Measurements from ENCODE around the gene NET1.

NET1 gene

GRCh38 chr10:5479481-5480161 lies 67.3 kb downstream of the NET1 start:
- no peak for DNase-seq (ENCODE audit: extremely low read depth in 1 of 2, low read depth in 1 of 2)

GRCh38 chr10:5480162-5480941 lies 68.0 kb downstream of the NET1 start:
- DNase-seq (ENCODE audit: extremely low read depth in 1 of 2, low read depth in 1 of 2) = no peak

- no peak for DNase-seq (ENCODE audit: extremely low read depth in 1 of 2, low read depth in 1 of 2)
Measured at GRCh38 chr10:5481121-5481520, 68.8 kb downstream of the NET1 start.

GRCh38 chr10:5482016-5482415 lies 69.7 kb downstream of the NET1 start:
- DNase-seq (ENCODE audit: extremely low read depth in 1 of 2, low read depth in 1 of 2) = no peak

- DNase-seq (ENCODE audit: extremely low read depth in 1 of 2, low read depth in 1 of 2) = no peak
Measured at GRCh38 chr10:5484205-5484604, 71.8 kb downstream of the NET1 start.

- no peak for DNase-seq (ENCODE audit: extremely low read depth in 1 of 2, low read depth in 1 of 2)
Measured at GRCh38 chr10:5485290-5485689, 72.9 kb downstream of the NET1 start.

- no peak for DNase-seq (ENCODE audit: extremely low read depth in 1 of 2, low read depth in 1 of 2)
Measured at GRCh38 chr10:5485948-5486852, 73.8 kb downstream of the NET1 start.

GRCh38 chr10:5486853-5487235 lies 74.5 kb downstream of the NET1 start:
- no peak for DNase-seq (ENCODE audit: extremely low read depth in 1 of 2, low read depth in 1 of 2)

- DNase-seq (ENCODE audit: extremely low read depth in 1 of 2, low read depth in 1 of 2) = no peak
Measured at GRCh38 chr10:5488272-5489161, 76.2 kb downstream of the NET1 start.

GRCh38 chr10:5490032-5490431 lies 77.7 kb downstream of the NET1 start:
- DNase-seq (ENCODE audit: extremely low read depth in 1 of 2, low read depth in 1 of 2) = no peak

GRCh38 chr10:5490698-5491464 lies 78.5 kb downstream of the NET1 start:
- DNase-seq (ENCODE audit: extremely low read depth in 1 of 2, low read depth in 1 of 2) = no peak

- no peak for DNase-seq (ENCODE audit: extremely low read depth in 1 of 2, low read depth in 1 of 2)
Measured at GRCh38 chr10:5491477-5491876, 79.1 kb downstream of the NET1 start.

- no peak for DNase-seq (ENCODE audit: extremely low read depth in 1 of 2, low read depth in 1 of 2)
Measured at GRCh38 chr10:5492322-5492855, 80.0 kb downstream of the NET1 start.

- no peak for DNase-seq (ENCODE audit: extremely low read depth in 1 of 2, low read depth in 1 of 2)
Measured at GRCh38 chr10:5492929-5493576, 80.7 kb downstream of the NET1 start.

GRCh38 chr10:5493691-5494090 lies 81.3 kb downstream of the NET1 start:
- no peak for DNase-seq (ENCODE audit: extremely low read depth in 1 of 2, low read depth in 1 of 2)

- DNase-seq (ENCODE audit: extremely low read depth in 1 of 2, low read depth in 1 of 2) = no peak
Measured at GRCh38 chr10:5494611-5495010, 82.3 kb downstream of the NET1 start.

- DNase-seq (ENCODE audit: extremely low read depth in 1 of 2, low read depth in 1 of 2) = no peak
Measured at GRCh38 chr10:5496261-5497250, 84.2 kb downstream of the NET1 start.

- DNase-seq (ENCODE audit: extremely low read depth in 1 of 2, low read depth in 1 of 2) = no peak
Measured at GRCh38 chr10:5497289-5497688, 84.9 kb downstream of the NET1 start.
